GM12878 (cell line): Measurements from ENCODE around the gene ASZ1. TPM values are rescaled to one million over a fixed set of nuclear protein-coding genes. Genes with fewer than 3 reads are reported as not detected.

Source experiments
- ATAC-seq: fragments of 200-7000 bp; cut with Tn5 transposase; 3 replicates; pipeline ENCODE4 v1.9.1; 2020; ENCODE audit warnings: mild to moderate bottlenecking, moderate library complexity
- BruUV-seq: library from RNA; stranded (reverse); fragments of 400-500 nt; replicated peaks from 2 replicates; lab custom pipeline; 2021; lab: Mats Ljungman, UMichigan
- CTCF ChIA-PET: fragments of 300-600 bp; sonication (Branson Sonifier 250); formaldehyde crosslinking; extraction: SDS; loops from one replicate; lab custom pipeline; 2021; ENCODE audit warnings: inconsistent platforms; lab: Yijun Ruan, JAX
- POLR2A ChIA-PET: fragments of 350-600 bp; formaldehyde crosslinking; extraction: SDS; loops from one replicate; lab custom pipeline; 2021; ENCODE audit warnings: inconsistent platforms; lab: Charles Lee
- RAD21 ChIA-PET: fragments of 300-600 bp; sonication (Branson Sonifier 250); formaldehyde crosslinking; loops from one replicate; lab custom pipeline; 2023; ENCODE audit warnings: antibody characterized with exemption; ENCODE audit not compliant: unreplicated experiment; lab: Charles Lee
- SMC1A ChIA-PET: fragments of 300-600 bp; sonication (Branson Sonifier 250); formaldehyde crosslinking; loops from one replicate; lab custom pipeline; 2023; ENCODE audit not compliant: unreplicated experiment, uncharacterized antibody; lab: Charles Lee
- DNase-seq: peaks from one replicate; pipeline ENCODE4 v3.0.0-alpha.2; 2011; ENCODE audit warnings: low read depth, low spot score
- FAIRE-seq: peaks from 3 replicates; lab custom pipeline; 2011; peaks lifted over from hg19 to GRCh38; lab: Jason Lieb, UNC
- H2AFZ ChIP-seq: 2 replicates; pipeline ENCODE4 v1.6.0; 2011; ENCODE audit warnings: low read depth, low read length, control low read depth; ENCODE audit not compliant: control insufficient read depth
- H3K27ac ChIP-seq: 2 replicates; pipeline ENCODE4 v1.5.1; 2011; ENCODE audit warnings: control low read depth; ENCODE audit not compliant: control insufficient read depth, insufficient read depth
- H3K27me3 ChIP-seq, 2 experiments: replicated peaks in 1 of 2; 2 replicates each; pipeline versions ENCODE4 v1.6.0 to v1.6.1; 2011; ENCODE audit warnings: low read length in 1 of 2; ENCODE audit not compliant: control insufficient read depth in 2 of 2, insufficient read depth in 2 of 2
- H3K36me3 ChIP-seq, 2 experiments: 2 replicates each; pipeline ENCODE4 v1.5.1; 2011; ENCODE audit warnings: low read length in 1 of 2; ENCODE audit not compliant: control insufficient read depth in 2 of 2, insufficient read depth in 2 of 2
- H3K4me1 ChIP-seq: 2 replicates; pipeline ENCODE4 v1.6.1; 2011; ENCODE audit warnings: mild to moderate bottlenecking, low read length, moderate library complexity, mixed read lengths; ENCODE audit not compliant: control insufficient read depth, insufficient read depth
- H3K4me2 ChIP-seq: 2 replicates; pipeline ENCODE4 v1.6.0; 2011; ENCODE audit warnings: control low read depth; ENCODE audit not compliant: control insufficient read depth, insufficient read depth
- H3K4me3 ChIP-seq: fragments of 200-600 bp; sonication (generic); 2 replicates; pipeline ENCODE4 v1.5.1; 2016
- H3K79me2 ChIP-seq: 2 replicates; pipeline ENCODE4 v1.6.0; 2011; ENCODE audit warnings: low read length; ENCODE audit not compliant: control insufficient read depth, insufficient read depth
- H3K9ac ChIP-seq: 2 replicates; pipeline ENCODE4 v1.8.0; 2011; ENCODE audit warnings: low read length, control low read depth, mixed read lengths; ENCODE audit not compliant: control insufficient read depth, insufficient read depth
- H3K9me3 ChIP-seq: replicated peaks from 3 replicates; pipeline ENCODE4 v1.5.1; 2011; ENCODE audit warnings: mild to moderate bottlenecking, low read length; ENCODE audit not compliant: control insufficient read depth, insufficient read depth
- H4K20me1 ChIP-seq: 2 replicates; pipeline ENCODE4 v1.6.0; 2011; ENCODE audit not compliant: control insufficient read depth, insufficient read depth
- CUX1 ChIP-seq: IDR thresholded peaks from 2 replicates; pipeline ENCODE4 v1.6.1; 2012; ENCODE audit warnings: improper control_type of control experiment, low read depth, low read length; ENCODE audit not compliant: insufficient replicate concordance
- EED ChIP-seq: sonication (generic); IDR thresholded peaks from 2 replicates; pipeline ENCODE4 v1.6.1; 2016; ENCODE audit warnings: antibody characterized with exemption, low read depth
- JUNB ChIP-seq: IDR thresholded peaks from 2 replicates; pipeline ENCODE4 v1.6.1; 2016; ENCODE audit warnings: antibody characterized with exemption, mild to moderate bottlenecking
- PAX8 ChIP-seq: fragments of 450-650 bp; IDR thresholded peaks from 2 replicates; pipeline ENCODE4 v1.6.1; 2017; ENCODE audit warnings: mild to moderate bottlenecking, moderate library complexity
- PRDM15 ChIP-seq: fragments of 450-650 bp; formaldehyde crosslinking; IDR thresholded peaks from 2 replicates; pipeline ENCODE4 v1.4.0; 2020; ENCODE audit warnings: mild to moderate bottlenecking, moderate library complexity
- RB1 ChIP-seq: fragments of 450-650 bp; formaldehyde crosslinking; IDR thresholded peaks from 2 replicates; pipeline ENCODE4 v1.6.1; 2017; ENCODE audit warnings: mild to moderate bottlenecking, borderline replicate concordance
- SMC3 ChIP-seq: IDR thresholded peaks from 2 replicates; pipeline ENCODE4 v1.6.1; 2011; ENCODE audit warnings: low read length, improper control_type of control experiment, borderline replicate concordance
- TCF12 ChIP-seq: IDR thresholded peaks from 2 replicates; pipeline ENCODE4 v1.6.1; 2011; ENCODE audit warnings: low read depth, mild to moderate bottlenecking, low read length
- ZBED1 ChIP-seq: IDR thresholded peaks from 2 replicates; pipeline ENCODE4 v1.6.1; 2016; ENCODE audit warnings: borderline replicate concordance
- WGBS: methylation state at CpG from one replicate; pipeline ENCODE4 v1.1.6; 2016; ENCODE audit warnings: low lambda C conversion rate; ENCODE audit not compliant: insufficient replicate concordance, insufficient coverage; ENCODE audit errors: missing lambda C conversion rate; 5-methylcytosine and 5-hydroxymethylcytosine counted together
- in situ Hi-C: fragments of 300-500 bp; cut with MboI; formaldehyde crosslinking; loops from 9 replicates; pipeline ENCODE4 v1.14.3; 2018; ENCODE audit warnings: mixed read lengths
- intact Hi-C: fragments of 100-400 bp; cut with micrococcal nuclease; formaldehyde crosslinking; loops from one replicate; pipeline ENCODE4 v1.14.2; 2022; ENCODE audit not compliant: unreplicated experiment
- polyA plus RNA-seq, 11 experiments: library from polyadenylated mRNA; depleted of rRNA in 4 of 11; unstranded in 6 of 11; stranded (reverse) in 5 of 11; fragments of >200 nt; fragmentation: Nextera tagmentation in 4 of 11; fragmentation: Illumina TruSeq in 1 of 11; extraction: Ambion mirVana in 4 of 11; extraction: Trizol in 1 of 11; gene quantifications; 1 replicate in 1 of 11; 2 replicates in 10 of 11; pipeline versions ENCODE4 v1.2.1 to v1.2.3, GENCODE V29; 2011 to 2016; ENCODE audit warnings: inconsistent platforms in 2 of 11, missing spikeins in 2 of 11, low read depth in 1 of 11
- total RNA-seq, 4 experiments: library from RNA; depleted of rRNA in 3 of 4; stranded (reverse); fragments of >200 nt in 3 of 4; fragmentation: Illumina TruSeq in 1 of 4; extraction: Trizol in 1 of 4; gene quantifications; 2 replicates each; pipeline versions ENCODE4 v1.2.1 to v1.2.3, GENCODE V29; 2013 to 2021
- TF ChIP-seq, protein P1 (sequence below): fragments of 450-650 bp; IDR thresholded peaks from 2 replicates; pipeline ENCODE4 v1.6.1; 2017; ENCODE audit warnings: mild to moderate bottlenecking, moderate library complexity

ASZ1 gene
- total and polyA plus RNA-seq, 10 of the 15 experiments (the other 5 are each of a cell fraction or from before 2014, with no cell fraction given): 0.04 to 0.09 (median 0.06) TPM; not detected in 5

DNA sequence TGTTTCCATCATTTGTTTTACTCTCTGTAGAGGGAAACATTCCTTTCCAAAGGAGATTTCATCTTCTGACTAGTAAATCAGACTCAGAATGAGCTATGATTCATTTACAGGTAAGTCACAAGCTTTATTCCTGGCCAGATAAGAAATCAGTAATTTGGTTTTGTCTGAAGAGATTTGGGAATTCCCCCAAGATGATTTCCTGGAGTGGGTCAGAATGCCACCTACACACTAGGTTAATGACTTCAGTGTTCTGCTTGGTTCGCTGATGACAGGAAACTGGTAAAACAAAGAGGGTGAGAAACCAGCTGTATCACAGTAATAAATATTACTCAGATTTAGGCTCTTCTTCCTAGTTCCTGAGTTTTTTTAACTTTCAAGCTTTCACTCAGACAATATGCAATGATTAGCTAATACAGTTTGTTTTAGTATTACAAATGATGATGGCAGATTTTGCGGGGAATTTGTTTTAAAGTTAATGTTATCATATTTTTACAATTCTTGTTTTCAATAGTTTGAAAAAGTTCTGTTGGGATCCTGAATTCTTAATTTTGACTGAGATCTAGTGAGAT lies 8.3 kb upstream of the ASZ1 start:
- no peaks in the 10 kb centered on the region for H3K79me2 ChIP-seq
- intact Hi-C loops (no loop called here), in situ Hi-C loops (no loop called here)
- CTCF ChIA-PET: interaction anchor here (1.1 to 1.5 kb wide), 5 partner anchors 10 to 237 kb away, joined by 3 to 5 read pairs (median 3); no protein-coding TSS in a partner anchor
- no peak overlapping the region for H3K9ac ChIP-seq
- ATAC-seq: peak; percentile 99
- H3K4me1 ChIP-seq: peaks cover 9% of the 10 kb centered on the region
- H3K27ac ChIP-seq: no peak overlapping the region; the same call in 1 of the 2 replicates
- peak; percentile 96 for FAIRE-seq
- H3K27me3 ChIP-seq: no peaks in the 10 kb centered on the region
- DNase-seq: peak; percentile 73
- SMC1A ChIA-PET: interaction anchor here (0.6 to 3.4 kb wide), 18 partner anchors 8 to 638 kb away, joined by 3 to 39 read pairs (median 4); no protein-coding TSS in a partner anchor
- H3K9me3 ChIP-seq: no peaks in the 10 kb centered on the region; the same call in 1 of the 3 replicates
- H4K20me1 ChIP-seq: no peaks in the 10 kb centered on the region
- BruUV-seq: no TSS peak
- H3K4me3 ChIP-seq: no peak overlapping the region
- POLR2A ChIA-PET: interaction anchor here (0.6 to 1.3 kb wide), 4 partner anchors 13 to 296 kb away, joined by 3 to 6 read pairs (median 5); no protein-coding TSS in a partner anchor
- H3K36me3 ChIP-seq: no peaks in the 10 kb centered on the region
- 0% methylated on average over 2 of the region's 2 CpGs for WGBS
- H2AFZ ChIP-seq: peak overlapping the region; percentile 51
- RAD21 ChIA-PET: interaction anchor here (0.8 to 3.0 kb wide), 13 partner anchors 9 to 296 kb away, joined by 3 to 40 read pairs (median 4); no protein-coding TSS in a partner anchor
- H3K4me2 ChIP-seq: peak overlapping the region; percentile 22; the same call in 1 of the 2 replicates
- no peak for TF ChIP-seq PAX8
- TF ChIP-seq ZBED1: peak; percentile 78; the same call in 1 of the 2 replicates
- no peak for TF ChIP-seq PRDM15 (CRISPR knock-in tag)
- TF ChIP-seq CUX1: peak; percentile 74
- TF ChIP-seq, protein P1, sequence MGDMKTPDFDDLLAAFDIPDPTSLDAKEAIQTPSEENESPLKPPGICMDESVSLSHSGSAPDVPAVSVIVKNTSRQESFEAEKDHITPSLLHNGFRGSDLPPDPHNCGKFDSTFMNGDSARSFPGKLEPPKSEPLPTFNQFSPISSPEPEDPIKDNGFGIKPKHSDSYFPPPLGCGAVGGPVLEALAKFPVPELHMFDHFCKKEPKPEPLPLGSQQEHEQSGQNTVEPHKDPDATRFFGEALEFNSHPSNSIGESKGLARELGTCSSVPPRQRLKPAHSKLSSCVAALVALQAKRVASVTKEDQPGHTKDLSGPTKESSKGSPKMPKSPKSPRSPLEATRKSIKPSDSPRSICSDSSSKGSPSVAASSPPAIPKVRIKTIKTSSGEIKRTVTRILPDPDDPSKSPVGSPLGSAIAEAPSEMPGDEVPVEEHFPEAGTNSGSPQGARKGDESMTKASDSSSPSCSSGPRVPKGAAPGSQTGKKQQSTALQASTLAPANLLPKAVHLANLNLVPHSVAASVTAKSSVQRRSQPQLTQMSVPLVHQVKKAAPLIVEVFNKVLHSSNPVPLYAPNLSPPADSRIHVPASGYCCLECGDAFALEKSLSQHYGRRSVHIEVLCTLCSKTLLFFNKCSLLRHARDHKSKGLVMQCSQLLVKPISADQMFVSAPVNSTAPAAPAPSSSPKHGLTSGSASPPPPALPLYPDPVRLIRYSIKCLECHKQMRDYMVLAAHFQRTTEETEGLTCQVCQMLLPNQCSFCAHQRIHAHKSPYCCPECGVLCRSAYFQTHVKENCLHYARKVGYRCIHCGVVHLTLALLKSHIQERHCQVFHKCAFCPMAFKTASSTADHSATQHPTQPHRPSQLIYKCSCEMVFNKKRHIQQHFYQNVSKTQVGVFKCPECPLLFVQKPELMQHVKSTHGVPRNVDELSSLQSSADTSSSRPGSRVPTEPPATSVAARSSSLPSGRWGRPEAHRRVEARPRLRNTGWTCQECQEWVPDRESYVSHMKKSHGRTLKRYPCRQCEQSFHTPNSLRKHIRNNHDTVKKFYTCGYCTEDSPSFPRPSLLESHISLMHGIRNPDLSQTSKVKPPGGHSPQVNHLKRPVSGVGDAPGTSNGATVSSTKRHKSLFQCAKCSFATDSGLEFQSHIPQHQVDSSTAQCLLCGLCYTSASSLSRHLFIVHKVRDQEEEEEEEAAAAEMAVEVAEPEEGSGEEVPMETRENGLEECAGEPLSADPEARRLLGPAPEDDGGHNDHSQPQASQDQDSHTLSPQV: no peak
- TF ChIP-seq TCF12: no peak
- peak; percentile 56 for TF ChIP-seq JUNB
- TF ChIP-seq RB1: no peak
- TF ChIP-seq EED: peak; percentile 66
- TF ChIP-seq SMC3: no peak
